Measurements from ENCODE around the gene VSTM4.

DNA sequence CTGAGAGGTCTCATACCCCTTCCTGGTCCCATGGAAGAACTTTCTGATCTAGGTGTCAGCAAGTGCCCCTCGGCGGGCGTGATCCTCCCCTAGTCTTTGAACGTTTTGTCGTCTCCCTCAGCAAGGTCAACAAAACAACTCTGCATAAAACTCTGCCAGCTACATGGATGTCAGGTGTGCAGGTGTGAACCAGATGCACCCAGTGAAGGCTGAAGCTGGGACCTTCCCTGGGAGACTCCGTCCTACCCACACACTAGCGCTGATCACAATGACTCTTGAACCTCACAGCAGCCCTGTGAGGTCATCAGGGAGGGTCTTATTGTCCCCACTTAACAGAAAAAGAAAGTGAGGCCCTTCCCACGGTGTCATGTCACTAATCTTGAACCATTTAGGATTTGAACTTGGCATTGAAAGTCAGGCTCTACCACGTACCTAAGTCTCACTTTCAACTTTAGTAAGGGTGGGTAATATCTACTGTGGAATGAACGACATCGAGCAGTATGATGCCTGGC is 68.1 kb downstream of the VSTM4 start:
- TF ChIP-seq, protein P1, sequence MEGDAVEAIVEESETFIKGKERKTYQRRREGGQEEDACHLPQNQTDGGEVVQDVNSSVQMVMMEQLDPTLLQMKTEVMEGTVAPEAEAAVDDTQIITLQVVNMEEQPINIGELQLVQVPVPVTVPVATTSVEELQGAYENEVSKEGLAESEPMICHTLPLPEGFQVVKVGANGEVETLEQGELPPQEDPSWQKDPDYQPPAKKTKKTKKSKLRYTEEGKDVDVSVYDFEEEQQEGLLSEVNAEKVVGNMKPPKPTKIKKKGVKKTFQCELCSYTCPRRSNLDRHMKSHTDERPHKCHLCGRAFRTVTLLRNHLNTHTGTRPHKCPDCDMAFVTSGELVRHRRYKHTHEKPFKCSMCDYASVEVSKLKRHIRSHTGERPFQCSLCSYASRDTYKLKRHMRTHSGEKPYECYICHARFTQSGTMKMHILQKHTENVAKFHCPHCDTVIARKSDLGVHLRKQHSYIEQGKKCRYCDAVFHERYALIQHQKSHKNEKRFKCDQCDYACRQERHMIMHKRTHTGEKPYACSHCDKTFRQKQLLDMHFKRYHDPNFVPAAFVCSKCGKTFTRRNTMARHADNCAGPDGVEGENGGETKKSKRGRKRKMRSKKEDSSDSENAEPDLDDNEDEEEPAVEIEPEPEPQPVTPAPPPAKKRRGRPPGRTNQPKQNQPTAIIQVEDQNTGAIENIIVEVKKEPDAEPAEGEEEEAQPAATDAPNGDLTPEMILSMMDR (IDR thresholded peaks at IDR 0.05 in 4 of 5, conservative IDR thresholded peaks at IDR 0.05 in 1 of 5) = no peak
- TF ChIP-seq POLR2A (IDR thresholded peaks at IDR 0.05) = no peak
